Activated CD4-positive, CD25-positive, alpha-beta regulatory T cell treated with anti-CD3 and anti-CD28 coated beads, Interleukin-2, amount 50 U/mL, for 16 hours (primary cell): ENCODE measurements around the gene CGB7.

Experiments
- DNase-seq: peaks from one replicate; pipeline ENCODE4 v3.0.0-alpha.2; 2020; ENCODE audit warnings: low read depth, low spot score

CGB7 gene

DNA sequence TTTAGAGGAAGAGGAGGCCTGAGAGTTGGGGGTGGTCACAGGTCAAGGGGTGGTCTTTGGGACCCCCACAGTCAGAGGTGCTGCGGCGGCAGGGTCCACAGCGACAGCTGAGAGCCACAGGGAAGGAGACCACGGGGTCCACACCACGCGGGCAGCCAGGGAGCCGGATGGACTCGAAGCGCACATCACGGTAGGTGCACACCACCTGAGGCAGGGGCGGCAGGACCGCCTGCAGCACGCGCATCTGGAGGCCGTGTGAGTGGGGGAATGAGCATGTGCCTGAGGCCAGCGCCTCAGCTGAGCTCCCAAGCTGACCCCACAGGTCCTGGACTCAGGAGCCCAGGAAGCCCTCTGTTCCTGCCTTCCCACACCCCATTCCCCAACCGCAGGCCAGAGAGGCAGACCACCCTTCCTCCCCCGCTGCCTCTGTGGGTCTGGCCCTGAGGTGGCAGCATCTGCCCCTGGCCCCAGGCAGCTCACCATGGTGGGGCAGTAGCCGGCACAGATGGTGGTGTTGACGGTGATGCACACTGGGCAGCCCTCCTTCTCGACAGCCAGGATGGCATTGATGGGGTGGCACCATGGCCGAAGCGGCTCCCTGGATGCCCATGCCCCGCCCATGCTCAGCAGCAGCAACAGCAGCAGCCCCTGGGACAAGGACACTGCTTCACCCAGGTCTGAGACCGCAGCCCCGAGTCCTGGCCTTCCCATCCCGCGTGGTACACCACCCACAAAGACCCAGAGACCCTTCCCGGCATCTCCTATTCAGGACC is 41.3 kb downstream of the CGB7 start:
- DNase-seq: no peak

- DNase-seq: no peak
Observed at GRCh38 chr19:49014870-49015255, 42.7 kb downstream of the CGB7 start.

GRCh38 chr19:49014123-49014869 is 43.3 kb downstream of the CGB7 start:
- no peak for DNase-seq

GRCh38 chr19:49011194-49011593 is 46.4 kb downstream of the CGB7 start:
- DNase-seq: no peak

DNA sequence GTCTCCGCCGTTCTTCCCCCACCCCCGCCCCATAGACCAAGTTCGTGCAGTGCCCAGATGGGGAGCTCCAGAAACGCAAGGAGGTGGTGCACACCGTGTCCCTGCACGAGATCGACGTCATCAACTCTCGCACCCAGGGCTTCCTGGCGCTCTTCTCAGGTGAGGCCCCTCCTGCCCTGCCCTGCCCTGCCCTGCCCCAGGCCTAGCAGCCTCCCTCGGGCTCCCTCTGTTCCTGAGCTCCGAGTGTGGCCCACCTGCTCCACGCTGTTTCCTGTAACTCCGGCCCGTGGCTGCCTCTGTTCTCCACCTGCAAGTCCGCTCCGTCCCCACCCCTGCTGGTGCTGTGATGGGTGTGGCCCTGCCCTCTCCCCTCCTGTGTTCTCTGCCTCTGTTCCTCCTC is 47.1 kb downstream of the CGB7 start:
- DNase-seq: no peak

DNA sequence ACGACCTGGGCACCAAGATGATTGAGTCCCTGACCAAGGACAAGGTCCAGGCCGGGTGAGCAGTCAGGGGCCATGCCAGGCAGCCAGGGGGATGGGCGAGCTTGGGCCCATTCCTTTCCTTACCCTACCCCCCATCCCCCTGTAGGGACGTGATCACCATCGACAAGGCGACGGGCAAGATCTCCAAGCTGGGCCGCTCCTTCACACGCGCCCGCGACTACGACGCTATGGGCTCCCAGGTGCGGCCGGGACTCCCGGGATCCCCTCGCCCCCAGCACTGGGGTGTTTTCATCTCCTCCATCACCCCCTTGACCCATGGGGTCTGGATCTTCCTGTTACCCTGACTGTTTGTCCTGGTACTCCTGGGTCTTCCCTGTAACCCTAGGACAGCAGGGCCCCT is 47.7 kb downstream of the CGB7 start:
- DNase-seq: no peak

- DNase-seq: no peak
Observed at GRCh38 chr19:49006905-49007304, 50.6 kb downstream of the CGB7 start.

DNA sequence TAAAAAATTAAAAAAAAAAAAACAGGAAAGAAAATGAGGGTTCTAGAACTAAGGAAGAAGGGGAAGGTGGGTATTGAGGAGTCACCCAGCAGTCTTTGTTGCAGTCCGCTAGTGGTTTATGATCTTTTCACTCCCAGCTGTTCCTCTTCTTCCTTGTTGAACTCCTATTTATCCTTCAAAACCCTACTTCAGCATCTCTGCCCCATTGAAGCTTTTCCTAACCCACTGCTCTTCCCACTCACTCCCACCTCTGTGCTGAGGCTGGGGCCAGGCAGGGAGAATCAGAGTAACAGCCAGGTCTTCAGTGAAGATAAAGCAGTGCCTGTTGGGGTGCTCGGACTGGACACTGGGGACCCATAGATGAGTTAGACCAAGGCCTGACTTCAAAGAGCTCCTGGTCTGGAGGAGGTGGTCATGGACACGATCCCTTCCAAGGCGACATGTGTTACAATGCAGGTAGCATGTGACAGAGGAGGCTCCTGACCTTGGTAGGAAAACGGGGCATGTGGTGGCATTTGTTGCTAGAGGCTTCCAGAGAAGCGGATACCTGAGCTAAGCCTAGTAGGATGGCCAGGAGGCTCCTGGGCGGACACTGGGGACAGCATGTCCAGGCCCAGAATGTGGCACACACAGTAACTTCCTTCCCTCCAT is 52.5 kb downstream of the CGB7 start:
- no peak for DNase-seq
